ENCODE data around the gene ANXA6.
"Not testable (repeated sequence)": the region's sequence is repeated elsewhere in the genome, so short reads cannot be mapped to it uniquely, and the experiment has no call there.

The ANXA6 gene

DNA sequence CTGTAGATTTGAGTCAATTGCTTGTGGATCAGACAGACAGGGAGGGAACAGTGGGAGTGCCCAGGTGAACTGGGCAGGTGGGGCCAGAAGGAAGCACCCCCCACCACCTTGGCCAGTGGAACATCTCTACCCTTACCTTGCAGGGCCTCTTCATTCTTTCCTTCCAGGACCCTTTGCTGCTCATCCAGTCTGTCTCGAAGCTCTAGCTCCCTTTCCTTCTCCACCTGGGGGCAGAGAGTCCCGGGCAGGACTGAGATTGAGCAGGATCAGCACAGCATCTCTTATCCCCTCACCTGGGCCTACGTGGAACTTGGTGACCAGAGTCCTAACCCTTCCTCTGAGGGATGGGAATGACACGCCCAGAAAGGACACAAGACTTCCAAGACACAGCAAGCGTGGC lies 41.3 kb upstream of the ANXA6 start:
- TF ChIP-seq, protein P1, sequence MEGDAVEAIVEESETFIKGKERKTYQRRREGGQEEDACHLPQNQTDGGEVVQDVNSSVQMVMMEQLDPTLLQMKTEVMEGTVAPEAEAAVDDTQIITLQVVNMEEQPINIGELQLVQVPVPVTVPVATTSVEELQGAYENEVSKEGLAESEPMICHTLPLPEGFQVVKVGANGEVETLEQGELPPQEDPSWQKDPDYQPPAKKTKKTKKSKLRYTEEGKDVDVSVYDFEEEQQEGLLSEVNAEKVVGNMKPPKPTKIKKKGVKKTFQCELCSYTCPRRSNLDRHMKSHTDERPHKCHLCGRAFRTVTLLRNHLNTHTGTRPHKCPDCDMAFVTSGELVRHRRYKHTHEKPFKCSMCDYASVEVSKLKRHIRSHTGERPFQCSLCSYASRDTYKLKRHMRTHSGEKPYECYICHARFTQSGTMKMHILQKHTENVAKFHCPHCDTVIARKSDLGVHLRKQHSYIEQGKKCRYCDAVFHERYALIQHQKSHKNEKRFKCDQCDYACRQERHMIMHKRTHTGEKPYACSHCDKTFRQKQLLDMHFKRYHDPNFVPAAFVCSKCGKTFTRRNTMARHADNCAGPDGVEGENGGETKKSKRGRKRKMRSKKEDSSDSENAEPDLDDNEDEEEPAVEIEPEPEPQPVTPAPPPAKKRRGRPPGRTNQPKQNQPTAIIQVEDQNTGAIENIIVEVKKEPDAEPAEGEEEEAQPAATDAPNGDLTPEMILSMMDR (conservative IDR thresholded peaks at IDR 0.05; ENCODE audit: control insufficient read depth, insufficient read depth, low read depth, low read length): no peak
- DNase-seq (ENCODE audit: low read depth): no peak
- no peak overlapping the region for H3K4me3 ChIP-seq (ENCODE audit: control insufficient read depth, low read depth, low read length)

DNA sequence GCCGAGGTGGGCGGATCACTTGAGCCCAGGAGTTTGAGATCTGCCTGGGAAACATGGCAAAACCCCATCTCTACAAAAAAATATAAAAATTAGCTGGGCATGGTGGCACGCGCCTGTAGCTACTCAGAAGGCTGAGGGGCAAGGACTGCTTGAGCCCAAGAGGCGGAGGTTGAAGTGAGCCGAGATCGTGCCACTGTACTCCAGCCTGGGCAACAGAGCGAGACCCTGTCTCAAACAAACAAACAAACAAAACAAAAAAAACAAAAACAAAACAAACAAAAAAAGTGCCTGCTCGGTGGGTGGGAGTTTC lies 39.7 kb upstream of the ANXA6 start:
- H3K4me3 ChIP-seq (ENCODE audit: control insufficient read depth, low read depth, low read length); DNase-seq (ENCODE audit: low read depth): not testable (repeated sequence)

DNA sequence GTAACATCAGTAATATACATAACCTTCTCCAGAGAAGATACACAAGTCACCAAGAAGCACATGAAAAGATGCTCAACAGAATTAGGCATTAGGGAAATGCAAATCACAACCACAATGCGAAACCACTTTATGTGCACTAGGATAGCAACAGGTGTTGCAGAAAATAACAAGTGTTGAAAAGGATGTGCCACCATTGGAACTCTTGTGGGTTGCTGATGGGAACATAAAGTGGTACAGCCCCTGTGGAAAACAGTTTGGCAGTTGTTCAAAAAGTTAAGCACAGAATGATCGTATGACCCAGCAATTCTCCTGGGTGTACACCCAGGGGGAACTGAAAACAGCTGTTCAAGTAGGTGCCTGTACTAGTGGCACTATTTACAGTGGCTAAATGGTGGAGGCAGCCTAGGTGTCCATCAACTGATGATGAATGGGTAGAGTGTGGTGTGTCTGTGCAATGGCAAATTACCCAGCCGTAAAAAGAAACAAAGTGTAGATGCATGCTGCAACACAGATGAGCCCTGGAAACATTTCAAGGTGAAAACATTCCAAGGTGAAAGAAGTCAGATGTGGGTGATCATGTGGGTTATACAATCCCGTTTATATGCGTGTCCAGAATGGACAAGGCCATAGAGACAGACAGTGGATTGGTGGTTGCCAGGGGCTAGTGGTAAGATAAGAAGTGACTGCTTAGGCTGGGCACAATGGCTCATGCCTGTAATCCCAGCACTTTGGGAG lies 39.1 kb upstream of the ANXA6 start:
- TF ChIP-seq, protein P1 (conservative IDR thresholded peaks at IDR 0.05; ENCODE audit: control insufficient read depth, insufficient read depth, low read depth, low read length): no peak
- H3K4me3 ChIP-seq (ENCODE audit: control insufficient read depth, low read depth, low read length): no peak overlapping the region
- DNase-seq (ENCODE audit: low read depth): peak; percentile 6

DNA sequence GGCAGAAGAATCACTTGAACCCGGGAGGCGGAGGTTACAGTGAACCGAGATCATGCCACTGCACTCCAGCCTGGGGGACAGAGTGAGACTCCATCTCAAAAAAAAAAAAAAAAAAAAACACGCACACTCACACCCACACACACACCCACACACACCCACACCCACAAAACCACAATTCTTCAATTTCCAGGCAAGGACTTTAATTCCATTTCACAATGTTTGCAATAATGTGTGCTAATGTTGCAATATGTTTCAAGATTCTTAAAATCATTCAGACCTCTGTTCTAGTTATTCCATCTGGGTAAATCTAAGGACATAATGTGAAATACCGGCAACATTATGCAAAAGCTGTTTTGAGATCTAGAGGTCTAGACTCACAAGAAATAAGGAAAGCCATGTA lies 38.0 kb upstream of the ANXA6 start:
- TF ChIP-seq, protein P1 (conservative IDR thresholded peaks at IDR 0.05; ENCODE audit: control insufficient read depth, insufficient read depth, low read depth, low read length): no peak
- H3K4me3 ChIP-seq (ENCODE audit: control insufficient read depth, low read depth, low read length): no peak overlapping the region
- DNase-seq (ENCODE audit: low read depth): peak; percentile 85

DNA sequence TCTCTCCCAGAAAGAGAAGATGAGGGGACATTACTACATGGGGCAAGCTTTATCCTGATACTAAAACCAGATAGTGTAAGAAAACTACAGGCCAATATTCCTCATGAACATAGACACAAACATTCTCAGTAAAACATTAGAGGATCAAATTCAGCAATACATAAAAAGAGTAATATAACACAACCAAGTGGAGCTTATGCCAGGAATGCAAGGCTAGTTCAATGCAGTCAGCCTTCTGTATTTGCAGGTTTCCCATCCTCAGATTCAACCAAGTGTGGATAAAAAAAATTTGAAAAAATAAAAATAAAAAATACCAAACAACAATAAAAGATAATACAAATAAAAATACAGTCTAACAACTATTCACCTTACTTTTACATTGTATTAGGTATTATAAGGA lies 35.0 kb upstream of the ANXA6 start:
- TF ChIP-seq, protein P1 (conservative IDR thresholded peaks at IDR 0.05; ENCODE audit: control insufficient read depth, insufficient read depth, low read depth, low read length): no peak
- DNase-seq (ENCODE audit: low read depth): no peak

DNA sequence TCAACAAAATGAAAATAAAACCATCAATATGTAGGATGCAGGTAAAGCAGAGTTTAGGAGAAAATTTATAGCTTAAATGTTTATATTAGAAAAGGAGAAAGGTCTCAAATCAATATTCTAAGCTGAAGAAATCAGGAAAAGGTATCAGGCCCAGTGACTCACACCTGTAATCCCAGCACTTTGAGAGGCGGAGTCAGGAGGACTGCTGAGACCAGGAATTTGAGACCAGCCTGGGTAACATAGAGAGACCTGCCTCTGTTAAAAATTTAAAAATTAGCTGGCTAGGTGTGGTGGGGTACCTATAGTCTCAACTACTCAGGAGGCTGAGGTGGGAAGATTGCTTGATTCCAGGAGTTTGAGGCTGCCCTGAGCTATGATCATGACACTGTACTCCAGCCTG lies 34.1 kb upstream of the ANXA6 start:
- no peak overlapping the region for H3K4me3 ChIP-seq (ENCODE audit: control insufficient read depth, low read depth, low read length)
- DNase-seq (ENCODE audit: low read depth): no peak
- TF ChIP-seq, protein P1 (conservative IDR thresholded peaks at IDR 0.05; ENCODE audit: control insufficient read depth, insufficient read depth, low read depth, low read length): no peak

More for the DNA sequence above, 35.0 kb upstream of the ANXA6 start:
- no peak overlapping the region for H3K4me3 ChIP-seq (ENCODE audit: control insufficient read depth, low read depth, low read length)

DNA sequence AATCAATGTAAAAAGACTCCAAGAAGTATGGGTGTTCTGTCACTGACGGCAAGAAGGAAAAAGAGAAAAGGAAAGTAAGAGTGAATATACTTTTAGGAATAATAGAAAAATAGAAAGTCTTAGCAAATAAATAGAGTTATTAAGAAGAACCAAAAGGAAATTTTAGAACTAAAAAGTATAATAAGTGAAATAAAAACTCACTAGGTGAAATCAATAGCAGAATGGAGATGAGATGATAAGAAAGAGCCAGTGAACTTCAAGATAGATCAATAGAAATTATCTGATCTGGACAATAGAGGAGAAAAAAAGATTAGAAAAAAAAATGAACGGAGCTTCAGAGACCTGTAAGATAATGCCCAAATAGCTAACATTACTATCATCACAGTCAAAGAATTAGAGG lies 31.6 kb upstream of the ANXA6 start:
- no peak for DNase-seq (ENCODE audit: low read depth)
- no peak overlapping the region for H3K4me3 ChIP-seq (ENCODE audit: control insufficient read depth, low read depth, low read length)
- TF ChIP-seq, protein P1 (conservative IDR thresholded peaks at IDR 0.05; ENCODE audit: control insufficient read depth, insufficient read depth, low read depth, low read length): no peak
